GF-D8 (cell line): ENCODE data around the gene ILRUN.
A peak's percentile ranks its signal among the peaks of the same experiment; 100 is the strongest.
"Not testable (repeated sequence)": the region's sequence is repeated elsewhere in the genome, so short reads cannot be mapped to it uniquely, and the experiment has no call there.

Experiments used
- DNase-seq: peaks from one replicate; lab custom pipeline; 2025; lab: John Stamatoyannopoulos, UW

The ILRUN gene

GRCh38 chr6:34696739-34697543 lies at the start of gene ILRUN:
TSS of gene ILRUN (minus strand) at chr6:34696767. CDS start at chr6:34696603, 164 bp downstream.
- peak; percentile 76 for DNase-seq

DNA sequence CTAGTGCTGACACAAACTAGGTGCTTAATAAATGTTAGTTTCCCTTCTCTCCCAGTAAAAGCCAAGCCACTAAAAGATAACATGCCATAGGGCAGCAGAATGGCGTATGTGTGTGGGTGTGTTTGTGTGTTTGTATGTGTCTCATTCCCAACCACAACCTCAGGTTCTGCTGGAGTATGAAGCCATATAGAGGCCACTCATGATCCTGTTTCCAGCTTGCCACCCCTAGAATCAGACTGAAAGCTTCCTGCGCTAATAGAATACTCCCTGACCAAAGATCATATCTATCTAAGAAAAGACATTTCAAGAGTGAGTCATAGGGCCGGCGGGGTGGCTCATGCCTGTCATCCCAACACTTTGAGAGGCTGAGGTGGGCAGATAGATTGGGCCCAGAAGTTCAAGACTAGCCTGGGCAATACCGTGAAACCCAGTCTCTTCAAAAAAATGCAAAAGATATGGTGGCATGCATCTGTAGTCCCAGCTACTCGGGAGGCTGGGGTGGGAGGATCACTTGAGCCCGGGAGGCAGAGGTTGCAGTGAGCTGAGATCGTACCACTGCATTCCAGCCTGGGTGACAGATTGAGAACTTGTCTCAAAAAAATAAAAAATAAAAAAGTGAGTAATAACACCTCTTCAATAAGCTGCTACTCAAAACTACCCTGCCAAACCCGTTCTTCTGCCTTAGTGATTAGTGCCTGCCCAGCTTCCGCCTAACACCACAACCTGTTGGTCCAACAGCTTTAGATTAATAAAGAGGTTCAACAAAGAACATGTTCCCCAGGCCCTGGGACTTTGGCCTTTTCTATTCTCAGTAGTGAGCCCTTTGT lies 48.9 kb upstream of the ILRUN start:
- no peak for DNase-seq

DNA sequence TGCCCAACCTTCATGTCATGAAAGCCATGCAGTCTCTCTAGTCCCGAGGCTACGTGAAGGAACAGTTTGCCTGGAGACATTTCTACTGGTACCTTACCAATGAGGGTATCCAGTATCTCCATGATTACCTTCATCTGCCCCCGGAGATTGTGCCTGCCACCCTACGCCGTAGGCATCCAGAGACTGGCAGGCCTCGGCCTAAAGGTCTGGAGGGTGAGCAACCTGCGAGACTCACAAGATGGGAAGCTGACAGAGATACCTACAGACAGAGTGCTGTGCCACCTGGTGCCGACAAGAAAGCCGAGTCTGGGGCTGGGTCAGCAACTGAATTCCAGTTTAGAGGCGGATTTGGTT lies 47.7 kb upstream of the ILRUN start:
- not testable (repeated sequence) for DNase-seq

DNA sequence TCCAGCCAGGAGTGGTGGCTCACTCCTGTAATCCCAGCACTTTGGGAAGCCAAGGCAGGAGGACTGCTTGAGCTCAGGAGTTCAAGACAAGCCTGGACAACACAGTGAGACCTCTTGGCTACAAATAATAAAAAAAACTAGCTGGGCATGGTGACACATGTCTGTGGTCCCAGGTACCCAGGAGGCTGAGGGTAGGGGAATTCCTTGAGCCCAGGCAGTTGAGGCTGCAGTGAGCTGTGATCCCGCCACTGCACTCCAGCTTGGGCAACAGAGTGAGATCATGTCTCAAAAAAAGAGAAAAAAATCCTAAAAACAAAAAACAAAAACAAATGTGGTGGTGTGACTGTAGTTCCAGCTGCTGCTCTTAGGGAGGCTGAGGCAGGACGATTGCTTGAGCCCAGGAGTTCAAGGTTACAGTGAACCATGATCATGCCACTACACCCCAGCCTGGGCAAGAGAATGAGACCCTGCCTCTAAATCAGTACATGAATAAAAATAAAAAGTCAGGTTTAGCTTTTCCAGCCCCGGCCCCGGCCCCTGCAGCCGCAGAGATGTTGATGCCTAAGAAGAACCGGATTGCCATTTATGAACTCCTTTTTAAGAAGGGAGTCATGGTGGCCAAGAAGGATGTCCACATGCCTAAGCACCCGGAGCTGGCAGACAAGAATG lies 47.2 kb upstream of the ILRUN start:
- no peak for DNase-seq

- no peak for DNase-seq
These were observed 45.5 kb upstream of the ILRUN start for GRCh38 chr6:34742094-34742493.

DNA sequence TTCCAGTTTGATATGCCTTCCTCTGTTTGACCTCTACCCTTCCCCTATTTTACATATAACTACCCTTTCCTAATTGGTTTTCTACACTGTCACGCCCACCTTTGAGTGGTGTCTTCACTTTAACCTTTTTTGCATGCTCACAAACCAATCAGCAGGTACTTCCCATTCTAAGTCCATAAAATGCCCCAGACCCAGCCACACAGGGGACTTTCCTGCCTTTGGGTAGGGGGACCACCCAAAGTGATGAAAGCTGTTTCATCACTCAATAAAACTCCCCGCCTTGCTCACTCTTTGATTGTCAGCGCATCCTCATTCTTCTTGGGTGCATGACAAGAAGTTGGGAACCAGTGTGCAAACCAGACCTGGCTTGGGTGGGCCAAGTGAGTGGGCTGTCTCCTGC lies 40.3 kb upstream of the ILRUN start:
- DNase-seq = no peak

- no peak for DNase-seq
These were observed 35.0 kb upstream of the ILRUN start for GRCh38 chr6:34731393-34732060.

DNA sequence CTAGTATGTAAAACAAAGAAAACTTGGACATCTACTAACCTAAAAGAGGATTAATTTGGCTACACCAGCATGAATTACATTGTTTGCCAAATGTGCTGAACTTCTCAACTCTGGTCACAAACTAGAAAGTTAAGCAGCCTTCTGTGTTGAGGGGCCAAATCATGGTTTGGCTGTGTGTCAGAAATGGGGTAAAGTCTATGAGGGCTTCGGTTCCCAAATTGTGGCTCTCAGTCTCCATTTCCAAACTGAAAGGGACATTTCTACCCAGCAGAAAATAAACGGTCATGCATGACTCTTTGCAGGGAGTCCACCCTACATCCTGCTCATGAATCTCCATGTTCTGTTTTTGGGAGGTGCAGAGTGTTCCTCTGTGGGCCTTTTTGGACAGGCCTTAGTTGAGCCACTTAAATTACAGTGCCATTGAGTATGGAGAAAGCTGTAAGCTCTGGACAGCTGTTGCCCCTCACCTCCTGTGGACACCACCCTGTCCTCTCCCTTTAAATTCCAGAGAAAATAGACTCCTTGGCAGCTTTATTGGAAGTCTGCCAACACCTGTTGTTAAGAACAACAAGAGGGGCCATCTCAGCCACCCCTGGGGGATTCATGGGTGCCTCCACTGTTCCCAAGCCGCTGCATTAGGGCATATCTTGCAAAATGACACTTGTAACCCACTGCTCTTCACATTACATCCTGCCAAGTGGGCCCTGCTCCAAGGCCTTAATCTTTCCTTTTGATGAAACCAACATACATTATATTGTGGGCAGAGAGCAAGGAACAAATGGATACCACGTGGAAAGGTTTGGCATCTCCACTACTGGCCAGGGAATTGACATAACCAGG lies 33.3 kb upstream of the ILRUN start:
- DNase-seq = no peak

GRCh38 chr6:34726055-34726454 lies 29.5 kb upstream of the ILRUN start:
- DNase-seq = no peak

GRCh38 chr6:34723203-34723602 lies 26.6 kb upstream of the ILRUN start:
- no peak for DNase-seq

DNA sequence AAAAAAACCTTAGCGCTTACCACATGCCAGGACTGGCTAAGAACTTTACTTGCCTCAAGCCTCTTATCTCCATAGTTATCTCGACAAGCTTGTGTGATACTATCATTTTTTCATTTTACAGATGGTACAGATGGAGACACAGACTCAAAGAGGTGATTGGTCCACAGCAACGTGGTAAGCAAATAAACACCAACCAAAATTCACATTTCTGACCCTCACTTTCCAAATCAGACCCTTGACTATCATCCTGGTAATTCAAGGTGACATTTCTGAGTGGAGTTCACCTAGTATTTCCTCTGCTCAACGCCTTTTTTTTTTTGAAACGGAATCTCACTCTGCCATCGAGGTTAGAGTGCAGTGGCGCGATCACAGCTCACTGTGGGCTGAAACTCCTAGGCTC lies 25.9 kb upstream of the ILRUN start:
- no peak for DNase-seq

GRCh38 chr6:34720160-34720559 lies 23.6 kb upstream of the ILRUN start:
- not testable (repeated sequence) for DNase-seq

DNA sequence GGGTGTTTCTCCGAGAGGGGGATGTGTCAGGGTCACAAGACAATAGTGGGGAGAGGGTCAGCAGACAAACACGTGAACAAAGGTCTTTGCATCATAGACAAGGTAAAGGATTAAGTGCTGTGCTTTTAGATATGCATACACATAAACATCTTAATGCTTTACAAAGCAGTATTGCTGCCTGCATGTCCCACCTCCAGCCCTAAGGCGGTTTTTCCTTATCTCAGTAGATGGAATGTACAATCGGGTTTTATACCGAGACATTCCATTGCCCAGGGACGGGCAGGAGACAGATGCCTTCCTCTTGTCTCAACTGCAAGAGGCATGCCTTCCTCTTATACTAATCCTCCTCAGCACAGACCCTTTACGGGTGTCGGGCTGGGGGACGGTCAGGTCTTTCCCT lies 23.1 kb upstream of the ILRUN start:
- not testable (repeated sequence) for DNase-seq

GRCh38 chr6:34718976-34719375 lies 22.4 kb upstream of the ILRUN start:
- no peak for DNase-seq

- DNase-seq = no peak
These were observed 20.9 kb upstream of the ILRUN start for GRCh38 chr6:34717466-34717865.

- DNase-seq = no peak
These were observed 18.1 kb upstream of the ILRUN start for GRCh38 chr6:34714663-34715062.

- not testable (repeated sequence) for DNase-seq
These were observed 16.3 kb upstream of the ILRUN start for GRCh38 chr6:34712881-34713280.

DNA sequence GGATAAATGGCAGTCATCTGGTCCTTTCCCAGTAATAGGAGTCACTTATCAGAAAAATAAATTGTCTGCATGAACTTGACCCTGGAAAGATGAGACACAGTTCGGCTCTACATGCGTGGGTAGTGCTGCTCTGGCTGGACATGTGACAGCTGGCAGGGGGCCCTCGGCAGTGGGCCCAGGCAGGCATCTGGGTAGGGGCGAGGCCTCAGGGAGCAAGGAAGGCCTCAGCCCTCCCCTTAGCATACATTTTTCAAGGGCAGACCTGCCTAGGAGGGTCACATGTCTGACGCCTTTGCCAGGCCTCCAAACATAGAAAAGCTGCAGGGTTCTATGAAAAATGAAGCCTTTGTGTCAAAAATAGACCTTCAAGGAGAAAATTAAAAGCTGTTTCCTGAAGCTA lies 12.8 kb upstream of the ILRUN start:
- no peak for DNase-seq

- no peak for DNase-seq
These were observed 8.7 kb upstream of the ILRUN start for GRCh38 chr6:34705241-34705640.

GRCh38 chr6:34701199-34701598 lies 4.6 kb upstream of the ILRUN start:
- no peak for DNase-seq

GRCh38 chr6:34697904-34698559 lies 1.5 kb upstream of the ILRUN start:
- DNase-seq = no peak
